Vagina (tissue), 2 donors: ENCODE results near the gene GNAZ. TPM values are rescaled to one million over a fixed set of nuclear protein-coding genes. Genes with fewer than 3 reads are reported as not detected.

ENCODE experiments used
- DNase-seq, 2 donors: peaks; one replicate each; pipeline ENCODE4 v3.0.0-alpha.2; 2017; ENCODE audit errors: extremely low spot score in 2 of 2
- H3K27ac ChIP-seq: fragments of 200-600 bp; sonication (generic); one replicate; pipeline ENCODE4 v1.5.1; 2019
- H3K27me3 ChIP-seq: fragments of 200-600 bp; sonication (generic); one replicate; pipeline ENCODE4 v1.5.1; 2019
- H3K36me3 ChIP-seq, 2 donors: fragments of 200-600 bp; sonication (generic); one replicate each; pipeline ENCODE4 v1.5.1; 2017 to 2019
- H3K4me1 ChIP-seq: fragments of 200-600 bp; sonication (generic); one replicate; pipeline ENCODE4 v1.5.1; 2019
- H3K4me3 ChIP-seq, 2 donors: fragments of 200-600 bp; sonication (generic); 1 replicate in 1 of 2; 2 replicates in 1 of 2; pipeline ENCODE4 v1.5.1; 2016 to 2019
- H3K9me3 ChIP-seq: fragments of 200-600 bp; sonication (generic); one replicate; pipeline ENCODE4 v1.5.1; 2019
- POLR2A ChIP-seq, 2 donors: fragments of 450-650 bp; IDR thresholded peaks; one replicate each; pipeline ENCODE4 v1.6.1; 2017; ENCODE audit warnings: antibody characterized with exemption in 2 of 2, mild to moderate bottlenecking in 2 of 2, moderate library complexity in 2 of 2
- POLR2AphosphoS5 ChIP-seq, 2 donors: sonication (generic); formaldehyde crosslinking; IDR thresholded peaks; one replicate each; pipeline ENCODE4 v1.9.0; 2017; ENCODE audit warnings: antibody characterized with exemption in 2 of 2, mild to moderate bottlenecking in 2 of 2, low read depth in 1 of 2; ENCODE audit not compliant: insufficient read depth in 1 of 2
- intact Hi-C: fragments of 100-400 bp; cut with DNase I; formaldehyde crosslinking; loops from one replicate; pipeline ENCODE4 v1.15.1; 2023
- total RNA-seq: library from RNA; depleted of rRNA; stranded (reverse); fragments of >200 nt; gene quantifications from one replicate; pipeline ENCODE4 v1.2.3, GENCODE V29; 2016
- TF ChIP-seq, protein P1 (sequence below), 3 experiments: fragments of 450-650 bp in 2 of 3; fragments of 200-600 bp in 1 of 3; sonication (generic) in 1 of 3; IDR thresholded peaks; one replicate each; pipeline ENCODE4 v1.5.1; 2017 to 2019; ENCODE audit warnings: antibody characterized with exemption in 3 of 3, mild to moderate bottlenecking in 2 of 3, moderate library complexity in 2 of 3

The GNAZ gene
- total RNA-seq, 1 donor from 2014 or later: 11.3 TPM

- Histone ChIP-seq H3K9me3 (no peaks in the 10 kb centered on the region), H3K27me3 (no peaks in the 10 kb centered on the region), H3K27ac (no peak overlapping the region), H3K4me3 (no peak overlapping the region), H3K36me3 (no peaks in the 10 kb centered on the region), H3K4me1 (peaks cover 13% of the 10 kb centered on the region)
- TF ChIP-seq, protein P1, sequence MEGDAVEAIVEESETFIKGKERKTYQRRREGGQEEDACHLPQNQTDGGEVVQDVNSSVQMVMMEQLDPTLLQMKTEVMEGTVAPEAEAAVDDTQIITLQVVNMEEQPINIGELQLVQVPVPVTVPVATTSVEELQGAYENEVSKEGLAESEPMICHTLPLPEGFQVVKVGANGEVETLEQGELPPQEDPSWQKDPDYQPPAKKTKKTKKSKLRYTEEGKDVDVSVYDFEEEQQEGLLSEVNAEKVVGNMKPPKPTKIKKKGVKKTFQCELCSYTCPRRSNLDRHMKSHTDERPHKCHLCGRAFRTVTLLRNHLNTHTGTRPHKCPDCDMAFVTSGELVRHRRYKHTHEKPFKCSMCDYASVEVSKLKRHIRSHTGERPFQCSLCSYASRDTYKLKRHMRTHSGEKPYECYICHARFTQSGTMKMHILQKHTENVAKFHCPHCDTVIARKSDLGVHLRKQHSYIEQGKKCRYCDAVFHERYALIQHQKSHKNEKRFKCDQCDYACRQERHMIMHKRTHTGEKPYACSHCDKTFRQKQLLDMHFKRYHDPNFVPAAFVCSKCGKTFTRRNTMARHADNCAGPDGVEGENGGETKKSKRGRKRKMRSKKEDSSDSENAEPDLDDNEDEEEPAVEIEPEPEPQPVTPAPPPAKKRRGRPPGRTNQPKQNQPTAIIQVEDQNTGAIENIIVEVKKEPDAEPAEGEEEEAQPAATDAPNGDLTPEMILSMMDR (IDR thresholded peaks at IDR 0.05): no peak
- TF ChIP-seq POLR2AphosphoS5 (IDR thresholded peaks at IDR 0.05; ENCODE audit: insufficient read depth in 1 of 2, low read depth in 1 of 2) (no peak), POLR2A (IDR thresholded peaks at IDR 0.05) (no peak)
- DNase-seq: no peak
- intact Hi-C loops: no loop called here
Measured at GRCh38 chr22:23103199-23103954, 33.1 kb downstream of the GNAZ start.

GRCh38 chr22:23104187-23104971, 34.1 kb downstream of the GNAZ start:
- intact Hi-C loops: no loop called here
- no peaks in the 10 kb centered on the region for H3K36me3 ChIP-seq
- H3K4me1 ChIP-seq: peaks cover 2% of the 10 kb centered on the region
- DNase-seq: no peak
- no peaks in the 10 kb centered on the region for H3K27me3 ChIP-seq
- TF ChIP-seq, protein P1 (IDR thresholded peaks at IDR 0.05): no peak
- TF ChIP-seq POLR2A (IDR thresholded peaks at IDR 0.05) (no peak), POLR2AphosphoS5 (IDR thresholded peaks at IDR 0.05; ENCODE audit: insufficient read depth in 1 of 2, low read depth in 1 of 2) (no peak)
- no peak overlapping the region for H3K27ac ChIP-seq
- no peak overlapping the region for H3K4me3 ChIP-seq
- H3K9me3 ChIP-seq: no peaks in the 10 kb centered on the region

DNA sequence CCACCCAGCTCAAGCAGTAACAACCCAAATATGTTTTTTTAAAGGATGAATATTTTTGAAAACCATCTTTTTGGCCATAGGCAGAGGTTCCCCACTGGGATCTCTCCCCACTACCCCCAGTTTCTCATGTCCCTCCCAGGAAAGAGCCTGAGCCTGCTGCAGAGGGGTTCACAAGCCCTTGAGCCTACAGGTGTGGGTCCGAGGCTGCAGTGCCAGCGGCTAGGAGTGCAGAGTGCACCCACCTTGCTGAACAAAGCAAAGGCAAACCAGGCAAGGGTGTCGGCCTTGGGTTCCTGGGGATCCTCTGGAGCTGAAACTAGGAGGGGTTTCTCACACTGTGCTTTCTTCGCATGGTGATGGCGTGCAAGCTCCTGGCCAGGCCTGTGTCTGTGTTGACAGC, 35.0 kb downstream of the GNAZ start:
- Histone ChIP-seq H3K4me3 (no peak overlapping the region), H3K4me1 (no peaks in the 10 kb centered on the region), H3K27me3 (no peaks in the 10 kb centered on the region), H3K9me3 (no peaks in the 10 kb centered on the region), H3K27ac (no peak overlapping the region), H3K36me3 (no peaks in the 10 kb centered on the region)
- TF ChIP-seq POLR2A (IDR thresholded peaks at IDR 0.05) (no peak), POLR2AphosphoS5 (IDR thresholded peaks at IDR 0.05; ENCODE audit: insufficient read depth in 1 of 2, low read depth in 1 of 2) (no peak)
- TF ChIP-seq, protein P1 (IDR thresholded peaks at IDR 0.05): no peak
- DNase-seq: no peak
- intact Hi-C loops: no loop called here

DNA sequence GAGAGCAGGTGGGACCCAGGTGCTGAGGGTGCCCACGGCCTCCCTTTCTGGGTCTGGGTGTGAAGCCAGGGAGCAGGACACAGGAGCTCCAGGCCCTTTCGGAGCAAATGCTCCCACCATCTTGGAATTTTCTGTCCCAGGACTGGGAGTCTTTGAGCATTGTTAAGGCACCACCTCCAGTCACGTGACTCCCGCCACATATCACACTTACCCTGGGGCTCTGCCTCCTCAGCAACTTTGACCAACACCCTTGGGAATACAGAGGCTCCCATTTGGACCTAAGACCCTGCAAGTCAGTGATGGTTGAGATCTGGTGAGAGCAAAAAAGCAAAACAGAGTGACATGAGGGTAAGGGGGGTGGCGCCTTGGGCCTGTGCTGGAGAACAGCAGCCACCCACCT, 35.6 kb downstream of the GNAZ start:
- intact Hi-C loops: no loop called here
- H3K27ac ChIP-seq: no peak overlapping the region
- DNase-seq: no peak

More for the DNA sequence above, 35.6 kb downstream of the GNAZ start:
- no peaks in the 10 kb centered on the region for H3K36me3 ChIP-seq
- no peaks in the 10 kb centered on the region for H3K9me3 ChIP-seq
- H3K27me3 ChIP-seq: no peaks in the 10 kb centered on the region
- H3K4me1 ChIP-seq: no peaks in the 10 kb centered on the region
- H3K4me3 ChIP-seq: no peak overlapping the region
- TF ChIP-seq, protein P1 (IDR thresholded peaks at IDR 0.05): no peak
- no peak for TF ChIP-seq POLR2AphosphoS5 (IDR thresholded peaks at IDR 0.05; ENCODE audit: insufficient read depth in 1 of 2, low read depth in 1 of 2)
- TF ChIP-seq POLR2A (IDR thresholded peaks at IDR 0.05): no peak
